HEK293 (cell line): Measurements from ENCODE around the gene MSLN.

Source experiments
- CTCF ChIA-PET: fragments of 350-600 bp; formaldehyde crosslinking; extraction: SDS; loops from one replicate; lab custom pipeline; 2021; ENCODE audit warnings: antibody characterized with exemption; lab: Yijun Ruan, JAX
- POLR2A ChIA-PET: fragments of 300-600 bp; formaldehyde crosslinking; extraction: SDS; loops from one replicate; lab custom pipeline; 2020; ENCODE audit warnings: antibody characterized with exemption, inconsistent platforms; lab: Yijun Ruan, JAX
- H3K27ac ChIP-seq: fragments of 200-500 bp; sonication (Bioruptor generic); 2 replicates; pipeline ENCODE4 v1.5.1; 2014; ENCODE audit warnings: low read depth, low read length, control low read depth, inconsistent platforms; ENCODE audit errors: extremely low read depth
- H3K36me3 ChIP-seq, 2 experiments: fragments of 200-500 bp in 1 of 2; sonication (Bioruptor generic) in 1 of 2; 1 replicate in 1 of 2; 2 replicates in 1 of 2; pipeline ENCODE4 v1.5.1; 2014 to 2017; ENCODE audit warnings: inconsistent platforms in 2 of 2, low read length in 2 of 2; ENCODE audit not compliant: control insufficient read depth in 2 of 2, insufficient read depth in 1 of 2
- H3K4me1 ChIP-seq: fragments of 200-500 bp; sonication (Bioruptor generic); 2 replicates; pipeline ENCODE4 v1.5.1; 2014; ENCODE audit warnings: mild to moderate bottlenecking, low read length, inconsistent platforms; ENCODE audit not compliant: control insufficient read depth, insufficient read depth
- H3K4me3 ChIP-seq: 2 replicates; pipeline ENCODE4 v1.5.1; 2011; ENCODE audit warnings: low read depth, mild to moderate bottlenecking, control low read depth, low read length, moderate library complexity
- H3K9me3 ChIP-seq: fragments of 200-500 bp; sonication (Bioruptor generic); 2 replicates; pipeline ENCODE4 v1.5.1; 2014; ENCODE audit warnings: low read depth, low read length, inconsistent platforms; ENCODE audit not compliant: control insufficient read depth, insufficient read depth
- GLIS2 ChIP-seq: fragments of 450-650 bp; formaldehyde crosslinking; IDR thresholded peaks from 2 replicates; pipeline ENCODE4 v1.5.1; 2016; ENCODE audit warnings: missing biosample characterization, missing genetic modification characterization
- KLF7 ChIP-seq: fragments of 450-650 bp; formaldehyde crosslinking; IDR thresholded peaks from 2 replicates; pipeline ENCODE4 v1.5.1; 2016; ENCODE audit warnings: missing biosample characterization, missing genetic modification characterization, borderline replicate concordance
- KLF9 ChIP-seq: fragments of 450-650 bp; formaldehyde crosslinking; IDR thresholded peaks from 2 replicates; pipeline ENCODE4 v1.5.1; 2016; ENCODE audit warnings: missing biosample characterization, missing genetic modification characterization, low read depth
- YY2 ChIP-seq: fragments of 450-650 bp; formaldehyde crosslinking; IDR thresholded peaks from 2 replicates; pipeline ENCODE4 v1.5.1; 2016; ENCODE audit warnings: missing biosample characterization, missing genetic modification characterization
- ZBTB1 ChIP-seq: fragments of 450-650 bp; formaldehyde crosslinking; IDR thresholded peaks from 2 replicates; pipeline ENCODE4 v1.5.1; 2016; ENCODE audit warnings: missing biosample characterization, missing genetic modification characterization
- ZBTB11 ChIP-seq: fragments of 450-650 bp; formaldehyde crosslinking; conservative IDR thresholded peaks from 2 replicates; pipeline ENCODE4 v1.5.1; 2016; ENCODE audit warnings: low read depth, missing biosample characterization, missing genetic modification characterization
- ZFP3 ChIP-seq: fragments of 450-650 bp; formaldehyde crosslinking; IDR thresholded peaks from 2 replicates; pipeline ENCODE4 v1.5.1; 2016; ENCODE audit warnings: low read depth, missing biosample characterization, missing genetic modification characterization
- ZNF132 ChIP-seq: fragments of 450-650 bp; formaldehyde crosslinking; IDR thresholded peaks from 2 replicates; pipeline ENCODE4 v1.5.1; 2017; ENCODE audit warnings: missing biosample characterization, missing genetic modification characterization, borderline replicate concordance
- ZNF16 ChIP-seq: fragments of 450-650 bp; formaldehyde crosslinking; IDR thresholded peaks from 2 replicates; pipeline ENCODE4 v1.5.1; 2016; ENCODE audit warnings: low read depth, missing biosample characterization, missing genetic modification characterization
- ZNF214 ChIP-seq: fragments of 450-650 bp; formaldehyde crosslinking; IDR thresholded peaks from 2 replicates; pipeline ENCODE4 v1.5.1; 2017; ENCODE audit warnings: missing biosample characterization, mild to moderate bottlenecking, missing genetic modification characterization, borderline replicate concordance
- ZNF426 ChIP-seq: fragments of 450-650 bp; formaldehyde crosslinking; IDR thresholded peaks from 2 replicates; pipeline ENCODE4 v1.5.1; 2017; ENCODE audit warnings: missing biosample characterization, missing genetic modification characterization, mild to moderate bottlenecking, inconsistent platforms, moderate library complexity
- ZNF501 ChIP-seq: fragments of 450-650 bp; formaldehyde crosslinking; IDR thresholded peaks from 2 replicates; pipeline ENCODE4 v1.5.1; 2016; ENCODE audit warnings: missing biosample characterization, missing genetic modification characterization
- ZNF514 ChIP-seq: fragments of 450-650 bp; formaldehyde crosslinking; IDR thresholded peaks from 2 replicates; pipeline ENCODE4 v1.5.1; 2016; ENCODE audit warnings: missing biosample characterization, missing genetic modification characterization
- ZNF571 ChIP-seq: fragments of 450-650 bp; formaldehyde crosslinking; IDR thresholded peaks from 2 replicates; pipeline ENCODE4 v1.5.0; 2017; ENCODE audit warnings: missing biosample characterization, missing genetic modification characterization
- ZNF623 ChIP-seq: fragments of 450-650 bp; formaldehyde crosslinking; IDR thresholded peaks from 2 replicates; pipeline ENCODE4 v1.5.1; 2016; ENCODE audit warnings: missing biosample characterization, missing genetic modification characterization
- ZNF626 ChIP-seq: fragments of 450-650 bp; sonication (Bioruptor Pico); formaldehyde crosslinking; IDR thresholded peaks from 2 replicates; pipeline ENCODE4 v1.5.1; 2018; ENCODE audit warnings: missing biosample characterization, missing genetic modification characterization, inconsistent platforms
- ZNF664 ChIP-seq: fragments of 450-650 bp; formaldehyde crosslinking; IDR thresholded peaks from 2 replicates; pipeline ENCODE4 v1.5.1; 2016; ENCODE audit warnings: missing biosample characterization, missing genetic modification characterization
- ZNF843 ChIP-seq: fragments of 450-650 bp; formaldehyde crosslinking; IDR thresholded peaks from 2 replicates; pipeline ENCODE4 v1.5.1; 2016; ENCODE audit warnings: missing biosample characterization, missing genetic modification characterization
- TF ChIP-seq, protein P1 (sequence below): fragments of 450-650 bp; formaldehyde crosslinking; IDR thresholded peaks from 2 replicates; pipeline ENCODE4 v1.5.1; 2016; ENCODE audit warnings: missing biosample characterization, missing genetic modification characterization
- TF ChIP-seq, protein P2 (sequence below): fragments of 450-650 bp; formaldehyde crosslinking; IDR thresholded peaks from 2 replicates; pipeline ENCODE4 v1.5.1; 2016; ENCODE audit warnings: missing biosample characterization, missing genetic modification characterization
- TF ChIP-seq, protein P3 (sequence below): fragments of 450-650 bp; formaldehyde crosslinking; IDR thresholded peaks from 2 replicates; pipeline ENCODE4 v1.5.1; 2016; ENCODE audit warnings: missing biosample characterization, missing genetic modification characterization, borderline replicate concordance

Gene MSLN

DNA sequence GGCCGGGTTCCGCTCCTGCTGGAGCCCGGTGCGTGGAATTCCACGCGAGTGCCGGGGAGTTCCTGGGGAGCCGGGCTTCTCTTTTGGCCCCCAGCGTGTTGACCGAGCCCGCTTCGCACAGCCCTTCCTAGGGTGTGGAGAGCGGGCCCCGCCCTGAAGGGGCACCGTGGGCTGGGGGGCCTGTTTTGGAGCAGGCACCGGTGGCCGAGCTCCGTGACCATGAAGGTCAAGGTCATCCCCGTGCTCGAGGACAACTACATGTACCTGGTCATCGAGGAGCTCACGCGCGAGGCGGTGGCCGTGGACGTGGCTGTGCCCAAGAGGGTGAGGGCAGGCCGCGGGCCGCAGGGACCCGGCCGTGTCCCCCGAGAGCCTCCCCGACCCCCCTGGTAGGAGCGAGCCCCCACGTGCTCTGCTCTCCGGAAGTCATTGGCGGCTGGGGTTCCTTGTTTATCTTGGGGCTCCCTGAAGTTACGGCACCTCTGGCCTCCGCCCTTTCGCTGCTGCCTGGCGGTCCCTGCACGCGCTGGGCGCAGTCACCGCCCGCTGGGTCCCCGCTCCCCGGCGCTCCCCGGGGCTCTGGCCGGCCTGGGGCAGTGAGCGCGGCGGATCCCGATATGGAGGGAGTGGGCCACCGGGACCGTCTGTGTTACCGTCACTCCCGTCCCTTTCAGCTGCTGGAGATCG lies 33.1 kb upstream of the MSLN start:
- Histone ChIP-seq H3K4me3 (peak overlapping the region; percentile 15), H3K9me3 (no peaks in the 10 kb centered on the region), H3K4me1 (peaks cover 4% of the 10 kb centered on the region; the same call in 1 of the 2 replicates), H3K36me3 (peaks cover under 1 to 20% of the 10 kb centered on the region in 2 experiments; a peak in 2 of 3 replicates), H3K27ac (peak overlapping the region; percentile 11; the same call in 1 of the 2 replicates)
- ChIA-PET CTCF (interaction anchor here (1.6 kb wide), 1 partner anchor 16 kb away, joined by 5 read pairs; no protein-coding TSS in a partner anchor), POLR2A (interaction anchor here (1.0 to 1.8 kb wide), 9 partner anchors 8 to 61 kb away, joined by 3 to 11 read pairs (median 4); partner anchors contain the start of genes CHTF18, METRN, RPUSD1 and WDR24)
- TF ChIP-seq ZNF214 (tag by site-specific recombination) (no peak), ZNF843 (peak; percentile 23; the same call in 1 of the 2 replicates), ZNF16 (tag by site-specific recombination) (no peak), ZNF514 (no peak), ZNF623 (tag by site-specific recombination) (no peak), ZNF501 (tag by site-specific recombination) (0 out of 2 replicates have a peak, but pooled peaks have one; percentile 31), ZNF571 (tag by site-specific recombination) (no peak), ZBTB1 (tag by site-specific recombination) (no peak), KLF9 (tag by site-specific recombination) (peak; percentile 67; the same call in 1 of the 2 replicates), ZNF664 (tag by site-specific recombination) (no peak), ZBTB11 (tag by site-specific recombination) (0 out of 2 replicates have a peak, but pooled peaks have one; percentile 26), ZNF426 (tag by site-specific recombination) (no peak), KLF7 (tag by site-specific recombination) (no peak), ZNF132 (tag by site-specific recombination) (no peak), ZNF626 (no peak), ZFP3 (tag by site-specific recombination) (no peak), GLIS2 (peak; percentile 78), YY2 (tag by site-specific recombination) (no peak)
- TF ChIP-seq, protein P1, sequence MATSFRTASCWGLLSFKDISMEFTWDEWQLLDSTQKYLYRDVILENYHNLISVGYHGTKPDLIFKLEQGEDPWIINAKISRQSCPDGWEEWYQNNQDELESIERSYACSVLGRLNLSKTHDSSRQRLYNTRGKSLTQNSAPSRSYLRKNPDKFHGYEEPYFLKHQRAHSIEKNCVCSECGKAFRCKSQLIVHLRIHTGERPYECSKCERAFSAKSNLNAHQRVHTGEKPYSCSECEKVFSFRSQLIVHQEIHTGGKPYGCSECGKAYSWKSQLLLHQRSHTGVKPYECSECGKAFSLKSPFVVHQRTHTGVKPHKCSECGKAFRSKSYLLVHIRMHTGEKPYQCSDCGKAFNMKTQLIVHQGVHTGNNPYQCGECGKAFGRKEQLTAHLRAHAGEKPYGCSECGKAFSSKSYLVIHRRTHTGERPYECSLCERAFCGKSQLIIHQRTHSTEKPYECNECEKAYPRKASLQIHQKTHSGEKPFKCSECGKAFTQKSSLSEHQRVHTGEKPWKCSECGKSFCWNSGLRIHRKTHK, result no peak
- TF ChIP-seq, protein P2, sequence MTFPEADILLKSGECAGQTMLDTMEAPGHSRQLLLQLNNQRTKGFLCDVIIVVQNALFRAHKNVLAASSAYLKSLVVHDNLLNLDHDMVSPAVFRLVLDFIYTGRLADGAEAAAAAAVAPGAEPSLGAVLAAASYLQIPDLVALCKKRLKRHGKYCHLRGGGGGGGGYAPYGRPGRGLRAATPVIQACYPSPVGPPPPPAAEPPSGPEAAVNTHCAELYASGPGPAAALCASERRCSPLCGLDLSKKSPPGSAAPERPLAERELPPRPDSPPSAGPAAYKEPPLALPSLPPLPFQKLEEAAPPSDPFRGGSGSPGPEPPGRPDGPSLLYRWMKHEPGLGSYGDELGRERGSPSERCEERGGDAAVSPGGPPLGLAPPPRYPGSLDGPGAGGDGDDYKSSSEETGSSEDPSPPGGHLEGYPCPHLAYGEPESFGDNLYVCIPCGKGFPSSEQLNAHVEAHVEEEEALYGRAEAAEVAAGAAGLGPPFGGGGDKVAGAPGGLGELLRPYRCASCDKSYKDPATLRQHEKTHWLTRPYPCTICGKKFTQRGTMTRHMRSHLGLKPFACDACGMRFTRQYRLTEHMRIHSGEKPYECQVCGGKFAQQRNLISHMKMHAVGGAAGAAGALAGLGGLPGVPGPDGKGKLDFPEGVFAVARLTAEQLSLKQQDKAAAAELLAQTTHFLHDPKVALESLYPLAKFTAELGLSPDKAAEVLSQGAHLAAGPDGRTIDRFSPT (tag by site-specific recombination), result peak; percentile 55; the same call in 1 of the 2 replicates
- TF ChIP-seq, protein P3, sequence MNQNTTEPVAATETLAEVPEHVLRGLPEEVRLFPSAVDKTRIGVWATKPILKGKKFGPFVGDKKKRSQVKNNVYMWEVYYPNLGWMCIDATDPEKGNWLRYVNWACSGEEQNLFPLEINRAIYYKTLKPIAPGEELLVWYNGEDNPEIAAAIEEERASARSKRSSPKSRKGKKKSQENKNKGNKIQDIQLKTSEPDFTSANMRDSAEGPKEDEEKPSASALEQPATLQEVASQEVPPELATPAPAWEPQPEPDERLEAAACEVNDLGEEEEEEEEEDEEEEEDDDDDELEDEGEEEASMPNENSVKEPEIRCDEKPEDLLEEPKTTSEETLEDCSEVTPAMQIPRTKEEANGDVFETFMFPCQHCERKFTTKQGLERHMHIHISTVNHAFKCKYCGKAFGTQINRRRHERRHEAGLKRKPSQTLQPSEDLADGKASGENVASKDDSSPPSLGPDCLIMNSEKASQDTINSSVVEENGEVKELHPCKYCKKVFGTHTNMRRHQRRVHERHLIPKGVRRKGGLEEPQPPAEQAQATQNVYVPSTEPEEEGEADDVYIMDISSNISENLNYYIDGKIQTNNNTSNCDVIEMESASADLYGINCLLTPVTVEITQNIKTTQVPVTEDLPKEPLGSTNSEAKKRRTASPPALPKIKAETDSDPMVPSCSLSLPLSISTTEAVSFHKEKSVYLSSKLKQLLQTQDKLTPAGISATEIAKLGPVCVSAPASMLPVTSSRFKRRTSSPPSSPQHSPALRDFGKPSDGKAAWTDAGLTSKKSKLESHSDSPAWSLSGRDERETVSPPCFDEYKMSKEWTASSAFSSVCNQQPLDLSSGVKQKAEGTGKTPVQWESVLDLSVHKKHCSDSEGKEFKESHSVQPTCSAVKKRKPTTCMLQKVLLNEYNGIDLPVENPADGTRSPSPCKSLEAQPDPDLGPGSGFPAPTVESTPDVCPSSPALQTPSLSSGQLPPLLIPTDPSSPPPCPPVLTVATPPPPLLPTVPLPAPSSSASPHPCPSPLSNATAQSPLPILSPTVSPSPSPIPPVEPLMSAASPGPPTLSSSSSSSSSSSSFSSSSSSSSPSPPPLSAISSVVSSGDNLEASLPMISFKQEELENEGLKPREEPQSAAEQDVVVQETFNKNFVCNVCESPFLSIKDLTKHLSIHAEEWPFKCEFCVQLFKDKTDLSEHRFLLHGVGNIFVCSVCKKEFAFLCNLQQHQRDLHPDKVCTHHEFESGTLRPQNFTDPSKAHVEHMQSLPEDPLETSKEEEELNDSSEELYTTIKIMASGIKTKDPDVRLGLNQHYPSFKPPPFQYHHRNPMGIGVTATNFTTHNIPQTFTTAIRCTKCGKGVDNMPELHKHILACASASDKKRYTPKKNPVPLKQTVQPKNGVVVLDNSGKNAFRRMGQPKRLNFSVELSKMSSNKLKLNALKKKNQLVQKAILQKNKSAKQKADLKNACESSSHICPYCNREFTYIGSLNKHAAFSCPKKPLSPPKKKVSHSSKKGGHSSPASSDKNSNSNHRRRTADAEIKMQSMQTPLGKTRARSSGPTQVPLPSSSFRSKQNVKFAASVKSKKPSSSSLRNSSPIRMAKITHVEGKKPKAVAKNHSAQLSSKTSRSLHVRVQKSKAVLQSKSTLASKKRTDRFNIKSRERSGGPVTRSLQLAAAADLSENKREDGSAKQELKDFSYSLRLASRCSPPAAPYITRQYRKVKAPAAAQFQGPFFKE (tag by site-specific recombination), result 0 out of 2 replicates have a peak, but pooled peaks have one; percentile 65
